Inflammatory macrophage (primary cell): ENCODE results near the gene SULT1C4.
"Not testable (repeated sequence)": the region's sequence is repeated elsewhere in the genome, so short reads cannot be mapped to it uniquely, and the experiment has no call there.

Experiments used
- DNase-seq, 2 donors: peaks; one replicate each; pipeline ENCODE4 v3.0.0-alpha.2; 2020 to 2022

The SULT1C4 gene

GRCh38 chr2:108414256-108414876 lies 36.6 kb downstream of the SULT1C4 start:
- no peak for DNase-seq

GRCh38 chr2:108414945-108415344 lies 37.2 kb downstream of the SULT1C4 start:
- DNase-seq: no peak

GRCh38 chr2:108417254-108417653 lies 39.5 kb downstream of the SULT1C4 start:
- DNase-seq: no peak

GRCh38 chr2:108418416-108418815 lies 40.7 kb downstream of the SULT1C4 start:
- peak in 1 of 2 donors; percentile 5 for DNase-seq

- no peak for DNase-seq
Observed at GRCh38 chr2:108423067-108423466, 45.3 kb downstream of the SULT1C4 start.

GRCh38 chr2:108423502-108424251 lies 45.9 kb downstream of the SULT1C4 start:
- DNase-seq: no peak

GRCh38 chr2:108428286-108429009 lies 50.7 kb downstream of the SULT1C4 start:
- DNase-seq: no peak

GRCh38 chr2:108435578-108435977 lies 57.8 kb downstream of the SULT1C4 start:
- not testable (repeated sequence) for DNase-seq

GRCh38 chr2:108436976-108437375 lies 59.2 kb downstream of the SULT1C4 start:
- no peak for DNase-seq
